ENCODE data around the gene ADPRS.

The ADPRS gene

GRCh38 chr1:36067871-36068270, 20.8 kb upstream of the ADPRS start:
- TF ChIP-seq CTCF (IDR thresholded peaks at IDR 0.05; ENCODE audit: low read depth, low read length, missing control alignments): no peak
- no peak for DNase-seq (ENCODE audit: low read depth)
- no peak overlapping the region for H3K4me3 ChIP-seq (ENCODE audit: low read depth, low read length)
- in situ Hi-C loops (cut with HindIII; ENCODE audit: low sequenced_read_pairs): no loop called here

DNA sequence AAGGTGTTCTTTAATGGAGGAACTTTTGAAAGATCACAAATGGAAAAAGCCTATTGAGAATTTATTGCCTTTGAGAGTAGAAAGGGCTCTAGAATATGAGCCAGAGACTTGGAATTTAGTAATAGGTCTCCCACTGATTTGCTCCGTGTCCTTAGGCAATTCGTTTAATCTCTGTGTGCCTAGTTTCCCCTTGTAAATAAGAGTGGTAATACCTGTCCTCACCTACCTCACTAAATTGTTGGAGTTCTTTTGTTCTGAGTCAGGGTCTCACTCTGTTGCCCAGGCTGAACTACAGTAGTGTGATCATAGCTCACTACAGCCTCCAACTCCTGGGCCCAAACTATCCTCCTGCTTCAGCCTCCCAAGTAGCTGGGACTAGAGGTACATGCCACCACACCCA, 19.8 kb upstream of the ADPRS start:
- in situ Hi-C loops (cut with HindIII; ENCODE audit: low sequenced_read_pairs): no loop called here
- DNase-seq (ENCODE audit: low read depth): no peak
- TF ChIP-seq CTCF (IDR thresholded peaks at IDR 0.05; ENCODE audit: low read depth, low read length, missing control alignments): no peak

DNA sequence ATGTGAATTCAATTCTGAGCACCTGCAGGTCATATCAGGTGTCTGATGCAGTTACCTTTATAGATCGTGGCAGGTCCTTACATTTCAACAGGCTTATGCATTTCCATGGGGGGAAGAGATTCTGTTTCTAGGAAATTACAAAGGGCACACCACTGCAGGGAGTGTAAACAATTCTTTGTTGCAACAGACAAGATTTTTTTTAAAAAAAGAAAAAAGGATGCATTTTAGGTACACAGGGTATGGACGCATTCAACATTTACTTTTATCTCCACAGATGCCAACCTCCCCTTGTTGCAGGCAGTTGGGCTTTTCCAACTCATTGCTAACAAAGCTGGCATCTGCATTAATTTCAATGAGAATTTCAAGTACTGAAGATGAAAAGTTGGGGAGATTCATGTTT, 18.3 kb upstream of the ADPRS start:
- no peak for DNase-seq (ENCODE audit: low read depth)
- no peak overlapping the region for H3K4me3 ChIP-seq (ENCODE audit: low read depth, low read length)
- TF ChIP-seq CTCF (IDR thresholded peaks at IDR 0.05; ENCODE audit: low read depth, low read length, missing control alignments): no peak
- in situ Hi-C loops (cut with HindIII; ENCODE audit: low sequenced_read_pairs): no loop called here

More for the DNA sequence above, 19.8 kb upstream of the ADPRS start:
- no peak overlapping the region for H3K4me3 ChIP-seq (ENCODE audit: low read depth, low read length)

- DNase-seq (ENCODE audit: low read depth): no peak
- no peak for TF ChIP-seq CTCF (IDR thresholded peaks at IDR 0.05; ENCODE audit: low read depth, low read length, missing control alignments)
- in situ Hi-C loops (cut with HindIII; ENCODE audit: low sequenced_read_pairs): no loop called here
- H3K4me3 ChIP-seq (ENCODE audit: low read depth, low read length): no peak overlapping the region
Measured at GRCh38 chr1:36076979-36077573, 11.6 kb upstream of the ADPRS start.

GRCh38 chr1:36080236-36080635, 8.5 kb upstream of the ADPRS start:
- H3K4me3 ChIP-seq (ENCODE audit: low read depth, low read length): no peak overlapping the region
- TF ChIP-seq CTCF (IDR thresholded peaks at IDR 0.05; ENCODE audit: low read depth, low read length, missing control alignments): no peak
- in situ Hi-C loops (cut with HindIII; ENCODE audit: low sequenced_read_pairs): no loop called here

GRCh38 chr1:36080801-36081200, 7.9 kb upstream of the ADPRS start:
- no peak for DNase-seq (ENCODE audit: low read depth)
- no peak overlapping the region for H3K4me3 ChIP-seq (ENCODE audit: low read depth, low read length)
- in situ Hi-C loops (cut with HindIII; ENCODE audit: low sequenced_read_pairs): no loop called here
- TF ChIP-seq CTCF (IDR thresholded peaks at IDR 0.05; ENCODE audit: low read depth, low read length, missing control alignments): no peak

More at GRCh38 chr1:36080236-36080635, 8.5 kb upstream of the ADPRS start:
- DNase-seq (ENCODE audit: low read depth): no peak

All from astrocyte of the cerebellum (primary cell).